Testis (tissue), 2 donors: ENCODE results near the gene CUX1.

Source experiments
- POLR2A ChIP-seq: fragments of 450-650 bp; IDR thresholded peaks from one replicate; pipeline ENCODE4 v1.6.1; 2017; ENCODE audit warnings: antibody characterized with exemption, mild to moderate bottlenecking, moderate library complexity
- TF ChIP-seq, protein P1 (sequence below), 3 experiments: fragments of 450-650 bp in 2 of 3; fragments of 200-600 bp in 1 of 3; sonication (generic) in 1 of 3; IDR thresholded peaks; one replicate each; pipeline ENCODE4 v1.5.1; 2016 to 2019; ENCODE audit warnings: antibody characterized with exemption in 3 of 3, mild to moderate bottlenecking in 2 of 3, moderate library complexity in 1 of 3

DNA sequence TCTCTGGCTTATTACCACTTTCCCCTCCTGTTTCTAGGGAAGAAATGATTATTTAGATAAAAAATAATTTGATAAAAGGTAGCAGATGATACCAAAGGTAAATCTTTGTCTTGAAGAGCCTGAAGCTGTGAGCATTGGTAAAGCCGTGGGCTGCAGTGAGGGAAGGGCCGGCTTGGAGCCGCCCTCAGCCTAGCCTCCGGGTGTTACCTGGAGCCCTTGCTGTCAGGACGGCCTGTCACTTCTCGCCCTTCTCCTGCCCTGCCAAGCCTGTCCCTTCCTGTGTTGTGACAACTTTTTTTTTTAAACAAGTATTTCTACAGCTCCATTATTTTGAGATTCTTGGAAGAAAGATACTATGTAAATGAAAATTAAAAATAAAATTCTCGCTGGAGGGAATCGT is 7.0 kb downstream of the CUX1 start:
- TF ChIP-seq, protein P1, sequence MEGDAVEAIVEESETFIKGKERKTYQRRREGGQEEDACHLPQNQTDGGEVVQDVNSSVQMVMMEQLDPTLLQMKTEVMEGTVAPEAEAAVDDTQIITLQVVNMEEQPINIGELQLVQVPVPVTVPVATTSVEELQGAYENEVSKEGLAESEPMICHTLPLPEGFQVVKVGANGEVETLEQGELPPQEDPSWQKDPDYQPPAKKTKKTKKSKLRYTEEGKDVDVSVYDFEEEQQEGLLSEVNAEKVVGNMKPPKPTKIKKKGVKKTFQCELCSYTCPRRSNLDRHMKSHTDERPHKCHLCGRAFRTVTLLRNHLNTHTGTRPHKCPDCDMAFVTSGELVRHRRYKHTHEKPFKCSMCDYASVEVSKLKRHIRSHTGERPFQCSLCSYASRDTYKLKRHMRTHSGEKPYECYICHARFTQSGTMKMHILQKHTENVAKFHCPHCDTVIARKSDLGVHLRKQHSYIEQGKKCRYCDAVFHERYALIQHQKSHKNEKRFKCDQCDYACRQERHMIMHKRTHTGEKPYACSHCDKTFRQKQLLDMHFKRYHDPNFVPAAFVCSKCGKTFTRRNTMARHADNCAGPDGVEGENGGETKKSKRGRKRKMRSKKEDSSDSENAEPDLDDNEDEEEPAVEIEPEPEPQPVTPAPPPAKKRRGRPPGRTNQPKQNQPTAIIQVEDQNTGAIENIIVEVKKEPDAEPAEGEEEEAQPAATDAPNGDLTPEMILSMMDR (IDR thresholded peaks at IDR 0.05): no peak
- no peak for TF ChIP-seq POLR2A
